Endothelial cell (in vitro differentiated cells): ENCODE measurements around the gene PCSK6. TPM values are rescaled to one million over a fixed set of nuclear protein-coding genes. Genes with fewer than 3 reads are reported as not detected.
A peak's percentile ranks its signal among the peaks of the same experiment; 100 is the strongest.

ENCODE experiments used
- DNase-seq: peaks from one replicate; pipeline ENCODE4 v3.0.0; 2021; ENCODE audit warnings: low spot score
- H3K27ac Mint-ChIP-seq: one replicate; pipeline ENCODE4 v1.8.0; 2021; ENCODE audit warnings: mixed read lengths, inconsistent platforms; ENCODE audit not compliant: unreplicated experiment
- H3K27me3 Mint-ChIP-seq: one replicate; pipeline ENCODE4 v1.8.0; 2021; ENCODE audit warnings: mild to moderate bottlenecking, moderate library complexity, mixed read lengths, inconsistent platforms; ENCODE audit not compliant: unreplicated experiment
- H3K36me3 Mint-ChIP-seq: one replicate; pipeline ENCODE4 v1.8.0; 2021; ENCODE audit warnings: mild to moderate bottlenecking, low read depth, mixed read lengths, inconsistent platforms; ENCODE audit not compliant: unreplicated experiment
- H3K4me1 Mint-ChIP-seq: one replicate; pipeline ENCODE4 v1.8.0; 2021; ENCODE audit warnings: mild to moderate bottlenecking, mixed read lengths, inconsistent platforms; ENCODE audit not compliant: unreplicated experiment
- H3K4me3 Mint-ChIP-seq: one replicate; pipeline ENCODE4 v1.8.0; 2021; ENCODE audit warnings: mild to moderate bottlenecking, mixed read lengths, inconsistent platforms; ENCODE audit not compliant: unreplicated experiment
- H3K9me3 Mint-ChIP-seq: one replicate; pipeline ENCODE4 v1.8.0; 2021; ENCODE audit warnings: mixed read lengths, inconsistent platforms; ENCODE audit not compliant: unreplicated experiment
- total RNA-seq: library from RNA; stranded (reverse); fragmentation: NEBNext Ultra II Directional; extraction: Animal tissue kit (Norgen Biotek cat#: 25700); gene quantifications from one replicate; pipeline ENCODE4 v1.2.1, GENCODE V29; 2021; ENCODE audit not compliant: unreplicated experiment
- TF ChIP-seq, protein P1 (sequence below): fragments of 200-600 bp; sonication (generic); IDR thresholded peaks from one replicate; pipeline ENCODE4 v1.5.0; 2021; ENCODE audit warnings: antibody characterized with exemption; ENCODE audit not compliant: unreplicated experiment

The PCSK6 gene
- total RNA-seq, 1 donor from 2014 or later, result 0.13 TPM

DNA sequence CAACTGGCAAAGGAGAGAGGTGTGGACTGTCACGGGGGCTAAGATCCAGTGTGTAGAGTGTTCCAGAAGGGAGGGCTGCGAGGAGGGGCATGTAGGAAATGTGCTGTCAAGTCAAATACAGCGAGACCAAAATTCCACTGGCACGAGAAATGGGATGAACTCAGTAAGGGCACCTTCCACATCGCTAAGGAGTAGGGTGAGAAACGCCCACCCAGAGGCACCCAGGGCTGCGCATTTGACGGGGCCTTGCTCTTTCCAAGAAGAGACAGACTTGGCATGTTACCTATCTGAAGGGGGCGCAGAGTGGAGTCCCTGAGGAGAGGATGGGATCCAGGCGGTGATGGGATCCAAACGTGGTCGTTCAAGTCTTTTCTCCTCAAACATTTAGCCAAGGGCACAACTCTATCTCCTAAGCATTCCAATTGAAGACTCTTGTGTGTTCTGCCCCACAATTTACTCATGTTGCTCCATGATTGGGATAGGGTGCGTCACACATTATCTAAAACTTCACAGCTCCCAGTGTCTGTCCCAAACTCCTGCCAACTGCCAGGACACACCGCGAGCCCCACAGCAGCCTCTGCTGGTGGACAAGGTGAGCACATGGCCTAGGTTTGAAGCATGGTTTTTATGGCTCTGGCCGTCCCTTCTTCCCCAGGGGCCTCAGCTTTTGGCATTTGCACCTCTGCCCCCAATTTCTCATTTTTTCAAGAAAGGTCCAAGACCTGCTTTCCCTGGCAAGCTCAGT lies 219.9 kb downstream of the PCSK6 start:
- TF ChIP-seq, protein P1, sequence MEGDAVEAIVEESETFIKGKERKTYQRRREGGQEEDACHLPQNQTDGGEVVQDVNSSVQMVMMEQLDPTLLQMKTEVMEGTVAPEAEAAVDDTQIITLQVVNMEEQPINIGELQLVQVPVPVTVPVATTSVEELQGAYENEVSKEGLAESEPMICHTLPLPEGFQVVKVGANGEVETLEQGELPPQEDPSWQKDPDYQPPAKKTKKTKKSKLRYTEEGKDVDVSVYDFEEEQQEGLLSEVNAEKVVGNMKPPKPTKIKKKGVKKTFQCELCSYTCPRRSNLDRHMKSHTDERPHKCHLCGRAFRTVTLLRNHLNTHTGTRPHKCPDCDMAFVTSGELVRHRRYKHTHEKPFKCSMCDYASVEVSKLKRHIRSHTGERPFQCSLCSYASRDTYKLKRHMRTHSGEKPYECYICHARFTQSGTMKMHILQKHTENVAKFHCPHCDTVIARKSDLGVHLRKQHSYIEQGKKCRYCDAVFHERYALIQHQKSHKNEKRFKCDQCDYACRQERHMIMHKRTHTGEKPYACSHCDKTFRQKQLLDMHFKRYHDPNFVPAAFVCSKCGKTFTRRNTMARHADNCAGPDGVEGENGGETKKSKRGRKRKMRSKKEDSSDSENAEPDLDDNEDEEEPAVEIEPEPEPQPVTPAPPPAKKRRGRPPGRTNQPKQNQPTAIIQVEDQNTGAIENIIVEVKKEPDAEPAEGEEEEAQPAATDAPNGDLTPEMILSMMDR, result no peak
- DNase-seq, result no peak
- Mint-ChIP-seq H3K36me3 (peaks cover 53% of the 10 kb centered on the region), H3K9me3 (no peaks in the 10 kb centered on the region), H3K27ac (no peak overlapping the region), H3K4me3 (peak overlapping the region; percentile 52), H3K4me1 (no peaks in the 10 kb centered on the region), H3K27me3 (peaks cover 3% of the 10 kb centered on the region)

DNA sequence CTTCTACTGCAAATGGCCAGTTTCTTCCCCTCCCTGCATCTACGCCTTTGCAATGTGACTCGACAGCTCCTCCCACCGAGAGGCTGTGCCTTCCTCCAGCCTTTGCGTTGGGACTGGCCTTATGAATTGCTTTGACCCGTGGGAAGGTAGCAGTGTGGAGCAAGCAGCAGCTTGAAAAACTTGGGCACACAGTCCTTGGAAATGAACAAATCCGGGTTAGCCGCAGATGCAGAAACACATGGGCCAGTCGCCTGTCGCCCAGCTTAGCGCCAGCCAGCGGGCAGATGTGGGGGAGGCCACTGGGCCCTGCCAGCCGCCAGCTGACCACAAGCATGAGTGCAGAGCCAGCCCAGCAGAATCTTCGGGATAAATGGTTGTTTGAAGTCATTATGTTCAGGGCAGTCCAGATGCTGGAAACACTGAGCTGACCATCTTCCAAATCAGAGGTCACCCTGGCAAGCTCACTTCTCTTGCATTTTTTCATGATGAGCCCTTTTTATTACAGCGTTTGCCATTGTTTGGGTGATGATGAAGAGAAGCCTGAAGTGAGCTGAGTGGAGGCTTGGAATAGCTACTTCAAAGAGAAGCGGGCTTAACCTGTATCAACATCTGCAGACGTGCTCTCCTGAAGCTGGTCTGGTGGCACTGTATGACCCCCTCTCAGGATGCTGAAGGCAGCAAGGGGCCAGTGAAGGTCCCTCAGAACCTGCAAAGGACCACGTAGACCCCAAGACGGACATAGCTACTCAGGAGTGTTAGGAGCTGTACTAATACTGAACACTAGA lies 222.0 kb downstream of the PCSK6 start:
- Mint-ChIP-seq H3K36me3 (peaks cover 37% of the 10 kb centered on the region), H3K4me3 (no peak overlapping the region), H3K27me3 (peaks cover 5% of the 10 kb centered on the region), H3K9me3 (no peaks in the 10 kb centered on the region), H3K4me1 (no peaks in the 10 kb centered on the region), H3K27ac (no peak overlapping the region)
- DNase-seq, result no peak
- TF ChIP-seq, protein P1, result no peak

GRCh38 chr15:101266787-101267186 lies 222.7 kb downstream of the PCSK6 start:
- no peak overlapping the region for H3K27ac Mint-ChIP-seq
- H3K27me3 Mint-ChIP-seq, result peaks cover 5% of the 10 kb centered on the region
- H3K4me3 Mint-ChIP-seq, result no peak overlapping the region
- no peak for DNase-seq
- H3K4me1 Mint-ChIP-seq, result no peaks in the 10 kb centered on the region
- TF ChIP-seq, protein P1, result no peak
- peaks cover 29% of the 10 kb centered on the region for H3K36me3 Mint-ChIP-seq
- H3K9me3 Mint-ChIP-seq, result no peaks in the 10 kb centered on the region

GRCh38 chr15:101266034-101266433 lies 223.5 kb downstream of the PCSK6 start:
- H3K27ac Mint-ChIP-seq, result no peak overlapping the region
- H3K27me3 Mint-ChIP-seq, result peaks cover 5% of the 10 kb centered on the region
- no peak for DNase-seq
- no peaks in the 10 kb centered on the region for H3K4me1 Mint-ChIP-seq
- H3K9me3 Mint-ChIP-seq, result no peaks in the 10 kb centered on the region
- peaks cover 22% of the 10 kb centered on the region for H3K36me3 Mint-ChIP-seq
- H3K4me3 Mint-ChIP-seq, result no peak overlapping the region
- TF ChIP-seq, protein P1, result no peak
